8988T (cell line): ENCODE data around the gene MEGF6.
A peak's percentile ranks its signal among the peaks of the same experiment; 100 is the strongest.

Experiments
- DNase-seq: peaks from one replicate; pipeline ENCODE4 v3.0.0; 2011

The MEGF6 gene, protein sequence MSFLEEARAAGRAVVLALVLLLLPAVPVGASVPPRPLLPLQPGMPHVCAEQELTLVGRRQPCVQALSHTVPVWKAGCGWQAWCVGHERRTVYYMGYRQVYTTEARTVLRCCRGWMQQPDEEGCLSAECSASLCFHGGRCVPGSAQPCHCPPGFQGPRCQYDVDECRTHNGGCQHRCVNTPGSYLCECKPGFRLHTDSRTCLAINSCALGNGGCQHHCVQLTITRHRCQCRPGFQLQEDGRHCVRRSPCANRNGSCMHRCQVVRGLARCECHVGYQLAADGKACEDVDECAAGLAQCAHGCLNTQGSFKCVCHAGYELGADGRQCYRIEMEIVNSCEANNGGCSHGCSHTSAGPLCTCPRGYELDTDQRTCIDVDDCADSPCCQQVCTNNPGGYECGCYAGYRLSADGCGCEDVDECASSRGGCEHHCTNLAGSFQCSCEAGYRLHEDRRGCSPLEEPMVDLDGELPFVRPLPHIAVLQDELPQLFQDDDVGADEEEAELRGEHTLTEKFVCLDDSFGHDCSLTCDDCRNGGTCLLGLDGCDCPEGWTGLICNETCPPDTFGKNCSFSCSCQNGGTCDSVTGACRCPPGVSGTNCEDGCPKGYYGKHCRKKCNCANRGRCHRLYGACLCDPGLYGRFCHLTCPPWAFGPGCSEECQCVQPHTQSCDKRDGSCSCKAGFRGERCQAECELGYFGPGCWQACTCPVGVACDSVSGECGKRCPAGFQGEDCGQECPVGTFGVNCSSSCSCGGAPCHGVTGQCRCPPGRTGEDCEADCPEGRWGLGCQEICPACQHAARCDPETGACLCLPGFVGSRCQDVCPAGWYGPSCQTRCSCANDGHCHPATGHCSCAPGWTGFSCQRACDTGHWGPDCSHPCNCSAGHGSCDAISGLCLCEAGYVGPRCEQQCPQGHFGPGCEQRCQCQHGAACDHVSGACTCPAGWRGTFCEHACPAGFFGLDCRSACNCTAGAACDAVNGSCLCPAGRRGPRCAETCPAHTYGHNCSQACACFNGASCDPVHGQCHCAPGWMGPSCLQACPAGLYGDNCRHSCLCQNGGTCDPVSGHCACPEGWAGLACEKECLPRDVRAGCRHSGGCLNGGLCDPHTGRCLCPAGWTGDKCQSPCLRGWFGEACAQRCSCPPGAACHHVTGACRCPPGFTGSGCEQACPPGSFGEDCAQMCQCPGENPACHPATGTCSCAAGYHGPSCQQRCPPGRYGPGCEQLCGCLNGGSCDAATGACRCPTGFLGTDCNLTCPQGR (N-terminal part only)

GRCh38 chr1:3611170-3612019 lies at the start of gene MEGF6:
TSS of gene MEGF6 (minus strand) at chr1:3611508. CDS start at chr1:3611268, 240 bp downstream.
- DNase-seq: peak; percentile 78

DNA sequence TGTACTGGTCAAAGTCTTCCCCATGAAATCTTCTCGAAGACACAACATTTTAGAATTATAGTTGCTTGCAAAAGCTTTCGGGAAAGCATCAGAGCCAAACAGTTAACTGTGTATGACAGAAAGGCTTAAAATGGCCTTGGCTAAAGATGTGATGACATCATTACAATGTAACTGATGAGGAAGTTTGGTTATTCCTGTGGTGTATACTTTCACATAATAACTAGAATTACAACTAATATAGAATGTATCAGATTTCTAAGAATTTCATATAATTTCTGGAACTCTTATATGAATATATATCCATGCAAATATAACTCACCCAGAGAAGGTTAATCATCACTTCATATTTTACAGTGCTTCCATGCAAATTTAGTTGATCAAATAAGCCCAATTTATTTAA lies 49.4 kb upstream of the MEGF6 start:
- DNase-seq: no peak

GRCh38 chr1:3659093-3659492 lies 47.8 kb upstream of the MEGF6 start:
- DNase-seq: no peak

- no peak for DNase-seq
Observed at GRCh38 chr1:3658231-3658615, 46.9 kb upstream of the MEGF6 start.

DNA sequence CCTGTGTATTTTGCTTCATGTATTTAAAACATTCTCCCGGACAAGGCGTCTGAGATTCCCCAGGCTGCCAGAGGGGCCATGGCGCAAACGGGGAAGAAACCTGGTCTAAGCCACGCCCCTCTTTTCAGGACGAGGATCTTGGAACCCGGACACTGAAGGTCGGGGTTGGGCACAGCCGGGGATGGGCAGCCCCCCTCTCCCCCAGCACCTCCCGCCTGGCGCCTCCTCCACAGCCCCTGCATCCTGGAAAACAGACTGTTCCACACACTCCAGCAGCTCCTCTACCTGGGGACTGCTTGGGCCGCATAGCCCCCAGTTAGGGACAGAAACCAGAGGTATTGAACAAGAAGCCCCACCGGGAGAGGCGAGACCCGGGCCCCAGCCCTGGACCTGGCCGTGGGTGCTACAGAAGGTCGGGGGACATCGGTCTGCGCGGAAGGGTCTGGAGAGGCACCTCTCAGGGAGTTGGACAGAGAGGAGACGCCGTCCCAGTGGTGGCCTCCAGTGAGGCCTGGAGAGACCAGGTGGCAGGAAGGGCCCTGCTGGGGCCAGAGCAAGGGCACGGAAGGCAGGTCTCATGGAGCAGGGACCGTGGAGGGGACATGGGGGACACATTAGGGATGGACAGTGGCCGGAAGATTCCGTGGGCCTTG lies 46.4 kb upstream of the MEGF6 start:
- no peak for DNase-seq

DNA sequence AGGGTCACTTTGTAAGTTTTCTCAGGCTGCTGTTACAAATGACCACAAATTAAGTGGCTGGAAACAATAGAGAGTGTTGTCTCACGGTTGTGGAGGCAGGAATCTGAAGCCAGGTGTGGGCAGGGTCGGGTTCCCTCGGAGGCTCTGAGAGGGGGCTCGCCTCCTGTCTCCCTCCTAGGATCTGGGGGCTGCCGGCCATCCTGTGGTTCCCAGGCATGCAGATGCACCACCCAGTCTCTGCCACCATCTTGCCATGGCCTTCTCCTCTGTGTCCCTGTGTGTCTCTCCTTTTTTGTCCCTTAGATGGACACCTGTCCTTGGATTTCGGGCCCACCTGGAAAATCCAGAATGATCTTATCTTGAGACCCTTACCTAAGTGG lies 45.8 kb upstream of the MEGF6 start:
- no peak for DNase-seq

DNA sequence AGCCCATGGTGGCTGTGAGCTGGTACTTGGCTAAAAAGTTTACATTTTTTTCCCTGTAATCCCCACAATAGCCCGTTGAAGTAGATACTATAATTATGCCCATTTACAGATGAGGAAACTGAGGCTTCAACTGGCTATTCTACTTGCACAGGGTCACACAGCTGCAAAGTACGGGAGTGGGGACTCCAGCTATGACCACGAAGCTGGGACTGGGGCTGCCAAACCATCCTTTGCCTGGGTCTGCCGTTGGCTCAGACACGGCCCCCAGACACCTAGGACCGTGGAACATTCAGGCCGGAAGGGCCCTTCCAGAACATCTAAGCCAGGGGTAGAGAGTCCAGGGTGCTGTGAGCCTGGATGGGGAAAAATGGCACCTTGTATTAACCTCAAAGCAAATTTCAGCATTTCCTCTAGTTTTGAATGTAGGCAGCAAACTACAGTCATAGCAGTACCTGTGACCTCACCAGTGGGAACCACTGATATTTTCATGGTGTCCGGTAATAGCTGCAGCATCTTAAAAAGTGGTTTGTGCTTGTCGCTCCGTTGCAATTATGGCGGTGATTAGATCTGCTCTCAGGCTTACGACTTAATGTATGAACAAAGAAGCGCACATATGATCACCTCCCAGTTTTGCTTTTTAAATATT lies 45.3 kb upstream of the MEGF6 start:
- no peak for DNase-seq

DNA sequence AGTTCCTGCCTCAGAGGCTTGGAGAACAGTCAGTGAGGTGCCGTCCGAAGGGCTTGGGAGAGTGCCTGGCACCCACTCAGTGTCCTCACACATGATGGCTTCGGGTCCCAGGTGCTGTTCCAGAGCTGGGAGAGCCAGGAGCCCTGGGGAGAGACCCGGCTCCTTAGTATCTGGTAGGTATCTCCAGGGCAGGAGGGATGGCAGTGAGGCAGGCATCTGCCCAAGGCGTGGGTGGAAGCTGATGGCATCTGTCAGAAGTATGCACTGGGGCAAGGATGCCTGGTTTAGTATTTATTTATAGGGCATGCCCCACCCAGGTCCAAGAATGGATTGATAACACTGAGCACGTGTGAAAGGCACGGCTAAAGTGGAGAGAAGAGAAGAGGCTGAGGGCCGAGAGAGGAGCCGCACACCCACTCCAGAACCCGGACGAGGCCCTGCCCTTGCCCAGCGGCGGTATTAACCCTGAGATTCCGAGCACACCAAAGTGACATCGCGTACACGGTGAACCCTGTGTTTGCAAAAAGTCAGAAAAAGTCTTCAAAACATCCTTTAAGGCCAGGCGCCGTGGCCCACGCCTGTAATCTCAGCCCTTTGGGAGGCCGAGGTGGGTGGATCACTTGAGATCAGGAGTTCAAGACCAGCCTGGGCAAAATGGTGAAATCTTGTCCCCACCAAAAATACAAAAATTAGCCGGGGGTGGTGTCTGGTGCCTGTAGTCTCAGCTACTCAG lies 43.4 kb upstream of the MEGF6 start:
- no peak for DNase-seq

DNA sequence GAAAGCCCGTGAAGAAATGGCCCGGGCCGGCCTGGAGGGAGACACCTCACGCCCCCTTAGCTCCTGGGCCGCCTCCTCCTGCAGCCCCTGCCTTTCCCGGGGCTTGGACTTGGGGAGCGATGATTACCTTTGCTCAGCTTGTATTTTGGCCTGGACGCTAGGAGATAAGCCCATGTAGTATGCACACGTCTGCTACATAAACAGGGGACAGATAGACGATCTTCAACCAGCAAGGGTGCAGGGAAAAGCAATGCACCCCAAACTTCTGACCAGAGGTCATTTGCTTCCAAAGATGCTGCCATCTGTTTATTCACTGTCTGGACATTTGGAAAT lies 41.9 kb upstream of the MEGF6 start:
- DNase-seq: no peak

GRCh38 chr1:3652548-3653285 lies 41.4 kb upstream of the MEGF6 start:
- peak; percentile 69 for DNase-seq

- DNase-seq: peak; percentile 56
Observed at GRCh38 chr1:3651930-3652547, 40.7 kb upstream of the MEGF6 start, which contains the start of gene TP73. TSS of gene TP73 (plus strand) at chr1:3652516. CDS start at chr1:3682366, 29,850 bp downstream.

- no peak for DNase-seq
Observed at GRCh38 chr1:3651026-3651929, 40.0 kb upstream of the MEGF6 start.

DNA sequence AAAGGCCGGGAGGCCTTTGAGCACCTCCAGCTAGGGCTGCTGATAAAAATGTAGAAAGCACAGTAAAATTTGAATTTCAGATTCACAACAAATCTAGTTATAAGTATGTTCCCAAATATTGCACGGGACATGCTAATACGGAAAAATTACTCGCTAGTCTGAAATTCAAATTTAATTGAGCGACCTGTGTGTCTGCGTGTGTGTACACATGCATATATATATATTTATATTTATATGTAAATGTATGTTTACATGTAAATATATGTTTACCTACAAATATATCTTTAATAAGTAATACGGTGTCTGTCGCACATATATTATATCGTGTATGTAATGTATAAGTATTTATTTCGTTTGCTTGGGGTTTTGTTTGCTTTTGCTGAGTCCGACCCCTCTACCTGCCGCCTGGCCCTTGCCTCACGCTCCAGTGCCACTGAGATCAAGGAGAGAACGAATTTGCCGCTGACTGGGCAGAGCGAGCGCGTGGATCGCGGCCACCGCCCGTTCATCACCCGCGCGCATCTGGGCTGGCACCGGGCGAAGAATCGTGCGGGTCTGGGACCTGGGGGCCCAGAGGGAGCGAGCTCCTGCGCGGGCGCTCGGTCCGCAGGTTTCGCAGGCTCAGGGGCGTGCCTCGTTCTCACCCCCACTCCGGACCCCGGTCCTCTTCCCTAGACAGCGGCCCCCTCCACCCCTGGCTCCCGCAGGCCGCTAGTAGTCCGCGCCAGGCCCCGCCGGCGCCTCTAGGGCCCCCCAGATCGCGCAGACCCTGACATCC lies 39.1 kb upstream of the MEGF6 start:
- no peak for DNase-seq

DNA sequence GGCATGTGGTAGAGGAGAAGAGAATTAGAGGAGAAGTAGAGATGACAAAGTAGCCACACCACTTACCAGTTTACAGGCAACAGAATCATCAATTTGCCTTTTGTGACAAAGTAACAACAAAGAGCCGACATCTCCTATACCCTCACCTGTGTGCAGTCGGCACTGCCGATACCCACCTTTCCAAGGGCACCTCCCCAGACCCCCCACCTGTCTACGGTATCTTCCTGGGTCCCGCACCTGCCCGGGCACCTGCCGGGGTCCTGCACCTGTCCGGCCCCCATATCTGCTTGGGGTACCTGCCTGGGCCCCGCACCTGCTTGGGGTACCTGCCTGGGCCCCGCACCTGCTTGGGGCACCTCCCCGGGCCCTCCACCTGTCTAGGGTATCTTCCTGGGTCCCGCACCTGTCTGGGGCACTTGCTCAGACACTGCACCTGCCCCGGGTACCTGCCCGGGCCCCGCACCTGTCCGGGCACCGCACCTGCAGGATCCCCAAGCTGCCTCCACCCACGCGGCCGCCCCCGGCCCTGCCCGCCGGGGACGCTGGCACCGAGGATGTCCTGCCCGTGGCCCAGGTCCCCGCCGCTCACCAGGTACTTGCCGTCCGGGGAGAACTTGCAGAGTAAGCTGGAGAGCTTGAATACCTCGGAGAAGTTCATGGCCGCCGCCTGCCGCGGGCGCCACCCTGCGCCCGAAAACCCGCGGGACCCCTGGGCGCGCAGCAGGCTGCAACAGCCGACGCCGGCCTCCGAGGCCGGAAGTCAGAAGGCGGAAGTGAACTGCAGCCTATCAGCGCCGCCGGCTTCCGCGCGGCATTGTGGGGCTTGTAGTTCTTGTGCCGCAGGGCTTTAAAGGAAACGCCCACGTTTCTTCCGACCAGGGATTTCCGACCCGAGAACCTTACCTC lies 38.3 kb upstream of the MEGF6 start, which contains the start of gene WRAP73:
Gene WRAP73 (minus strand): TSS at position 762 of the 906 bp plus-strand sequence. CDS start 104 bp downstream, at position 658.
- peak; percentile 91 for DNase-seq

GRCh38 chr1:3646596-3646995 lies 35.3 kb upstream of the MEGF6 start:
- no peak for DNase-seq
